ENCODE results near the gene RPS6KA1. TPM values are rescaled to one million over a fixed set of nuclear protein-coding genes. Genes with fewer than 3 reads are reported as not detected.

RPS6KA1 gene
- total and polyA plus RNA-seq, 8 donors, result 19.9 to 104 (median 26.0) TPM

DNA sequence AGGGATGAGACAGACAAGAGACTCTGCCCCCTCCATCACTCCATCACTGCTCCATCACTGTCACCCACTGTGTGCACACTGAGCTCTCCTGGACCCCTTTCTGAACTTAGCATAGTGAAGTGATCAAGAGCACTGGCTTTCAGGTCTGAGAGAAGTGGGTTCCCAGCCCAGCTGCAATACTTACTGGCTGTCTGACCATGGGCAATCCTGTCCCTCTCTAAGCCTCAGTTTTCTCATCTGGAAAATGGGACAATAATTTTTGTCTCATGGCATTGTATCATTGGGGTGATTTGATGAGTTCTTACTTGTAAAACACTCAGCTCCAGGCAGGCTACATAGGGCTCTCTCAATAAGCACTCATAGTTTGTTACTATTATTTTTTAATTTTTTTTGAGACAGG lies 7.5 kb upstream of the RPS6KA1 start:
- H3K27me3 ChIP-seq, result no peaks in the 10 kb centered on the region
- DNase-seq (no peak), ATAC-seq (no peak)
- H3K4me3 ChIP-seq, result no peak overlapping the region
- no peak overlapping the region for H3K27ac ChIP-seq
- H3K9me3 ChIP-seq, result no peaks in the 10 kb centered on the region
- H3K36me3 ChIP-seq, result no peaks in the 10 kb centered on the region
- peaks cover 0 to 14% of the 10 kb centered on the region in 2 donors for H3K4me1 ChIP-seq
- intact Hi-C loops (cut with DNase I), result no loop called here
- TF ChIP-seq, protein P1, sequence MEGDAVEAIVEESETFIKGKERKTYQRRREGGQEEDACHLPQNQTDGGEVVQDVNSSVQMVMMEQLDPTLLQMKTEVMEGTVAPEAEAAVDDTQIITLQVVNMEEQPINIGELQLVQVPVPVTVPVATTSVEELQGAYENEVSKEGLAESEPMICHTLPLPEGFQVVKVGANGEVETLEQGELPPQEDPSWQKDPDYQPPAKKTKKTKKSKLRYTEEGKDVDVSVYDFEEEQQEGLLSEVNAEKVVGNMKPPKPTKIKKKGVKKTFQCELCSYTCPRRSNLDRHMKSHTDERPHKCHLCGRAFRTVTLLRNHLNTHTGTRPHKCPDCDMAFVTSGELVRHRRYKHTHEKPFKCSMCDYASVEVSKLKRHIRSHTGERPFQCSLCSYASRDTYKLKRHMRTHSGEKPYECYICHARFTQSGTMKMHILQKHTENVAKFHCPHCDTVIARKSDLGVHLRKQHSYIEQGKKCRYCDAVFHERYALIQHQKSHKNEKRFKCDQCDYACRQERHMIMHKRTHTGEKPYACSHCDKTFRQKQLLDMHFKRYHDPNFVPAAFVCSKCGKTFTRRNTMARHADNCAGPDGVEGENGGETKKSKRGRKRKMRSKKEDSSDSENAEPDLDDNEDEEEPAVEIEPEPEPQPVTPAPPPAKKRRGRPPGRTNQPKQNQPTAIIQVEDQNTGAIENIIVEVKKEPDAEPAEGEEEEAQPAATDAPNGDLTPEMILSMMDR (IDR thresholded peaks at IDR 0.05), result no peak

DNA sequence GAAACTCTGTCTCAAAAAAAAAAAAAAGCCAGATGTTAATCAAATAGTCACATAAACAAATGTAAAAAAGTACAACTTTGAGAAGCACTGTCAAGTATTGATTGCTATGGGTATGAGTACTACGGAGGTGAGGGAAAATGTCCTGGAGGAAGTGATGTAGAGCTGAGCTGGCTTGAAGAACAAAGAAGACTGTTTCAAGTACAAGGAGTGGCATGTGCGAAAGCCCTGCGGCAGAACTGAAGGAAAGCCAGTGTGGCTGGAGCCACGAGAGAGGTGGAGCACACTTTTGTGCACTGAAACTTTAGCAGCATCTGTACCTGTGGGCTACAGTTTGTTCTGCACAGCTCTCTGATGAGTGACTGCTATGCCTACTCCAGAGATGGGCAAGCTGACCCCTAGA lies 5.4 kb upstream of the RPS6KA1 start:
- intact Hi-C loops (cut with DNase I), result no loop called here
- no peaks in the 10 kb centered on the region for H3K9me3 ChIP-seq
- no peaks in the 10 kb centered on the region for H3K36me3 ChIP-seq
- H3K27me3 ChIP-seq, result no peaks in the 10 kb centered on the region
- TF ChIP-seq, protein P1 (IDR thresholded peaks at IDR 0.05), result no peak
- H3K4me1 ChIP-seq, result peaks cover 0 to 21% of the 10 kb centered on the region in 2 donors
- DNase-seq, result no peak
- H3K27ac ChIP-seq, result no peak overlapping the region
- no peak for ATAC-seq
- H3K4me3 ChIP-seq, result no peak overlapping the region

DNA sequence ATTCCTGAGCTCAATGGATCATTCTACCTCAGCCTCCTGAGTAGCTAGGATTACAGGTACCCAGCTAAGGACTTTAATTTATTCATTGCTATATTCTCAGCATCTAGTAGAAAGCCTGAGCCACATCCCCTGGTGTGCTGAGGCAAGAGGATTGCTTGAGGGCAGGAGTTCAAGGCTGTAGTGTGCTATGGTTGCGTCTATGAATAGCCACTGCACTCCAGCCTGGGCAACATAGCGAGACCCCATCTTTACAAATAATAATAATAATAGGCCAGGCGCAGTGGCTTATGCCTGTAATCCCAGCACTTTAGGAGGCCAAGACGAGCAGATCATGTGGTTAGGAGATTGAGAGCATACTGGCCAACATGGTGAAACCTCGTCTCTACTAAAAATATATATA lies 3.3 kb upstream of the RPS6KA1 start:
- H3K4me3 ChIP-seq, result no peak overlapping the region
- no peaks in the 10 kb centered on the region for H3K27me3 ChIP-seq
- no peak for ATAC-seq
- H3K9me3 ChIP-seq, result no peaks in the 10 kb centered on the region
- no peaks in the 10 kb centered on the region for H3K36me3 ChIP-seq
- intact Hi-C loops (cut with DNase I), result no loop called here
- TF ChIP-seq, protein P1 (IDR thresholded peaks at IDR 0.05), result no peak
- DNase-seq, result no peak
- H3K4me1 ChIP-seq, result peaks cover 7 to 27% of the 10 kb centered on the region in 2 donors
- no peak overlapping the region for H3K27ac ChIP-seq

DNA sequence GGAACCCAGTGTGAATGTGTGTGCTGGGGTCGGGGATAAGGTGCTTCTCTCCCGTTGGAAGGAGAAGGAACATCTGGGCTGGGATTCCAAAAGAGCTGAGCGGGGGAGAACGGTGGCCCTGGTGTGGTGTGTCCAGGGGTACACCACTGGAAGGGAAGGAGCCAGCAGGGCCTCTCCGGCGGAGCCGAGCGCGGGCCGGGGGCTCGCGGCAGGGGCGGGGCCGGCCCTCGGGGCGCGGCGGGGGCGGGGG lies 231 bp upstream of the RPS6KA1 start:
- Histone ChIP-seq H3K27me3 (no peaks in the 10 kb centered on the region), H3K27ac (peak overlapping the region in 1 of 2 donors; percentile 85), H3K4me3 (peak overlapping the region in 1 of 2 donors; percentile 66), H3K4me1 (peaks cover 12 to 48% of the 10 kb centered on the region in 2 donors), H3K36me3 (no peaks in the 10 kb centered on the region), H3K9me3 (no peaks in the 10 kb centered on the region)
- TF ChIP-seq, protein P1 (IDR thresholded peaks at IDR 0.05), result no peak
- intact Hi-C loops (cut with DNase I), result no loop called here
- DNase-seq (no peak), ATAC-seq (no peak)

DNA sequence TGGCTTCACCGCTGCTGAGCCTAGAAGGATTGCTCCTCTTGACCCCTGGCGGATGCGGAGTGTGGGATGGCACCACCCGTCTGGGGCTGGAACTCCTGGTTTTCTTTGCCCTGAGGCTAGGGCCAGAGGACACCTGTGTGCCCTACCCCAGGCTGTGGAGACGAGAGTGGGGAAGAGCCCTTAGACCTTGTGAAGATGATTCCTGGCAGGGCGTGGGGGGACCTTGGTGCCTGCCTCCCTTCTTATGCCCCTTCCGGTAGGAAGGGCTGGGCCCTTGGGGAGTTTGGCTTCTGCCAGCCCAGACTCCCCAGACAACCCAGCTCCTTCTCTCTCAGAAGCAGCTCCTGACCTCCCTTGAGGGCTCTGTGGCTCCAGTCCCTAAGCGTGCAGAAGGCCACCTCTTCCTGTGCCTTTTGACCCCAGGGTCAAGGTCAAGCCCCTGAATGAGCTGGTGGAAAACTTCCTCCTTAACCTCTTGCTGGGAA lies 891 bp downstream of the RPS6KA1 start:
- peak overlapping the region; percentile 81 to 85 for H3K27ac ChIP-seq
- H3K27me3 ChIP-seq, result no peaks in the 10 kb centered on the region
- H3K36me3 ChIP-seq, result no peaks in the 10 kb centered on the region
- intact Hi-C loops (cut with DNase I), result no loop called here
- H3K4me3 ChIP-seq, result peak overlapping the region; percentile 57 to 66
- DNase-seq, result no peak
- TF ChIP-seq, protein P1 (IDR thresholded peaks at IDR 0.05), result no peak
- peak; percentile 8 for ATAC-seq
- H3K9me3 ChIP-seq, result no peaks in the 10 kb centered on the region
- peaks cover 12 to 59% of the 10 kb centered on the region in 2 donors for H3K4me1 ChIP-seq

Data from left lung (tissue), 10 donors.